Upper lobe of left lung (tissue), 4 donors: ENCODE measurements around the gene KLHL8.

Experiments used
- EP300 ChIP-seq, 4 donors: sonication (generic); formaldehyde crosslinking; IDR thresholded peaks; one replicate each; pipeline ENCODE4 v1.5.1; 2017; ENCODE audit warnings: antibody characterized with exemption in 4 of 4, control low read depth in 2 of 4
- POLR2A ChIP-seq, 4 donors: fragments of 450-650 bp; IDR thresholded peaks; one replicate each; pipeline ENCODE4 v1.5.1; 2016 to 2017; ENCODE audit warnings: antibody characterized with exemption in 4 of 4, mild to moderate bottlenecking in 2 of 4
- POLR2AphosphoS5 ChIP-seq, 2 donors: sonication (generic); formaldehyde crosslinking; IDR thresholded peaks; one replicate each; pipeline ENCODE4 v1.5.1; 2017; ENCODE audit warnings: antibody characterized with exemption in 2 of 2
- TF ChIP-seq, protein P1 (sequence below), 6 experiments: fragments of 450-650 bp in 4 of 6; fragments of 200-600 bp in 2 of 6; sonication (generic) in 2 of 6; IDR thresholded peaks; one replicate each; pipeline ENCODE4 v1.5.1; 2016 to 2019; ENCODE audit warnings: antibody characterized with exemption in 6 of 6

- TF ChIP-seq, protein P1, sequence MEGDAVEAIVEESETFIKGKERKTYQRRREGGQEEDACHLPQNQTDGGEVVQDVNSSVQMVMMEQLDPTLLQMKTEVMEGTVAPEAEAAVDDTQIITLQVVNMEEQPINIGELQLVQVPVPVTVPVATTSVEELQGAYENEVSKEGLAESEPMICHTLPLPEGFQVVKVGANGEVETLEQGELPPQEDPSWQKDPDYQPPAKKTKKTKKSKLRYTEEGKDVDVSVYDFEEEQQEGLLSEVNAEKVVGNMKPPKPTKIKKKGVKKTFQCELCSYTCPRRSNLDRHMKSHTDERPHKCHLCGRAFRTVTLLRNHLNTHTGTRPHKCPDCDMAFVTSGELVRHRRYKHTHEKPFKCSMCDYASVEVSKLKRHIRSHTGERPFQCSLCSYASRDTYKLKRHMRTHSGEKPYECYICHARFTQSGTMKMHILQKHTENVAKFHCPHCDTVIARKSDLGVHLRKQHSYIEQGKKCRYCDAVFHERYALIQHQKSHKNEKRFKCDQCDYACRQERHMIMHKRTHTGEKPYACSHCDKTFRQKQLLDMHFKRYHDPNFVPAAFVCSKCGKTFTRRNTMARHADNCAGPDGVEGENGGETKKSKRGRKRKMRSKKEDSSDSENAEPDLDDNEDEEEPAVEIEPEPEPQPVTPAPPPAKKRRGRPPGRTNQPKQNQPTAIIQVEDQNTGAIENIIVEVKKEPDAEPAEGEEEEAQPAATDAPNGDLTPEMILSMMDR (IDR thresholded peaks at IDR 0.05), result no peak
- TF ChIP-seq POLR2AphosphoS5 (IDR thresholded peaks at IDR 0.05), result no peak
- TF ChIP-seq POLR2A (IDR thresholded peaks at IDR 0.05), result no peak
- TF ChIP-seq EP300 (IDR thresholded peaks at IDR 0.05), result no peak
Measured at GRCh38 chr4:87116231-87116630, 104.2 kb downstream of the KLHL8 start.
